ENCODE measurements around the gene LHX6.

GRCh38 chr9:122207096-122207495, 21.7 kb downstream of the LHX6 start:
- TF ChIP-seq, protein P1, sequence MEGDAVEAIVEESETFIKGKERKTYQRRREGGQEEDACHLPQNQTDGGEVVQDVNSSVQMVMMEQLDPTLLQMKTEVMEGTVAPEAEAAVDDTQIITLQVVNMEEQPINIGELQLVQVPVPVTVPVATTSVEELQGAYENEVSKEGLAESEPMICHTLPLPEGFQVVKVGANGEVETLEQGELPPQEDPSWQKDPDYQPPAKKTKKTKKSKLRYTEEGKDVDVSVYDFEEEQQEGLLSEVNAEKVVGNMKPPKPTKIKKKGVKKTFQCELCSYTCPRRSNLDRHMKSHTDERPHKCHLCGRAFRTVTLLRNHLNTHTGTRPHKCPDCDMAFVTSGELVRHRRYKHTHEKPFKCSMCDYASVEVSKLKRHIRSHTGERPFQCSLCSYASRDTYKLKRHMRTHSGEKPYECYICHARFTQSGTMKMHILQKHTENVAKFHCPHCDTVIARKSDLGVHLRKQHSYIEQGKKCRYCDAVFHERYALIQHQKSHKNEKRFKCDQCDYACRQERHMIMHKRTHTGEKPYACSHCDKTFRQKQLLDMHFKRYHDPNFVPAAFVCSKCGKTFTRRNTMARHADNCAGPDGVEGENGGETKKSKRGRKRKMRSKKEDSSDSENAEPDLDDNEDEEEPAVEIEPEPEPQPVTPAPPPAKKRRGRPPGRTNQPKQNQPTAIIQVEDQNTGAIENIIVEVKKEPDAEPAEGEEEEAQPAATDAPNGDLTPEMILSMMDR (conservative IDR thresholded peaks at IDR 0.05 in 1 of 2, IDR thresholded peaks at IDR 0.05 in 1 of 2; ENCODE audit: extremely low read depth in 1 of 2, insufficient read depth in 1 of 2, low read depth in 1 of 2, low read length in 2 of 2): no peak
- no peak for TF ChIP-seq EZH2 (IDR thresholded peaks at IDR 0.05; ENCODE audit: borderline replicate concordance, low read length)
